GM18870 (cell line): ENCODE measurements around the gene MFAP1.
"Not testable (repeated sequence)": the region's sequence is repeated elsewhere in the genome, so short reads cannot be mapped to it uniquely, and the experiment has no call there.

Experiments
- ATAC-seq: cut with Tn5 transposase; IDR thresholded peaks from one replicate; pipeline ENCODE4 v1.9.1; 2021; ENCODE audit warnings: moderate library complexity; ENCODE audit not compliant: unreplicated experiment

Gene MFAP1, protein sequence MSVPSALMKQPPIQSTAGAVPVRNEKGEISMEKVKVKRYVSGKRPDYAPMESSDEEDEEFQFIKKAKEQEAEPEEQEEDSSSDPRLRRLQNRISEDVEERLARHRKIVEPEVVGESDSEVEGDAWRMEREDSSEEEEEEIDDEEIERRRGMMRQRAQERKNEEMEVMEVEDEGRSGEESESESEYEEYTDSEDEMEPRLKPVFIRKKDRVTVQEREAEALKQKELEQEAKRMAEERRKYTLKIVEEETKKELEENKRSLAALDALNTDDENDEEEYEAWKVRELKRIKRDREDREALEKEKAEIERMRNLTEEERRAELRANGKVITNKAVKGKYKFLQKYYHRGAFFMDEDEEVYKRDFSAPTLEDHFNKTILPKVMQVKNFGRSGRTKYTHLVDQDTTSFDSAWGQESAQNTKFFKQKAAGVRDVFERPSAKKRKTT

DNA sequence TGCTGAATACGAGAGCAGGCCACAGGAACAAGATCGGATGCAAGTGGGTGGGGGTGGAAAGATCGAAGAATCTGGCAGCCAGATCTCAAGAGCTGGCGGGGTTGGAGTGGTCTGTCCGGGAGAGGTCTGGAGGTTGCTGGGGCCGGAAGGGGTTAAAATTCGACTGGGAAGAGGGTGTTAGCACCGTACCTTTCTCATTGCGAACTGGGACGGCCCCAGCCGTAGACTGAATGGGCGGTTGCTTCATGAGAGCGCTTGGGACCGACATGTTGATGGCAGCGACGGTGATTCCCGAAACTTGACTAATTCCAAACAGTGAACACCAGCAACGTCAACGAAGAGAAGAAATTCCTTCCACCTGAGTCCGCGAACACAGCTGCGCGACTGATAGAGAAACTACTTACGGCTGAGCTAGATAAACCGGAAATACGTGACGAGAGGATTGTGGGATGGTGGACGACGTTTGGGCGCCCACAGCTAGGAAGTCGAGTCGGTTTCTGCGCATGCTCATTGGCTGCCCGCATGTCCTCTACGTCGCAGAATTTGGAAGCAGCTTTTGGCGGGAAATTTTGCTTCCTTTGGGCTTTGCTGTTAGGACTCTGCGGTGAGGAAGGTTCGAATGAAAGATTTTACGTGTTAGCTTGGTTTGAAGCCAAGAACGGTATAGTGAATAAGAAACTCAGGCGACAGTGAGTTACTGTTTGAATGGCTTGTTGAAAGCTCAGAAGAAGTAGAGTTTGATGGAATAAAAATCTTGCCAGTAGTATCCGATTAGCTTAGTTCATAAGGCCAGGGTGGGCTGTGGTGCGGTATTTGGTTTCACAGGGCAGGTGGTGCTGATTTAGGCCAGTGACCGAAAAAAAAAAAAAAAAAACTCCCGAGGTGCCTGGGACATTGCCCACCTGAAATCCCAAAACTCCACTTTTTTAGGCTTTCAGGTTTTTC is at the start of gene MFAP1:
Gene MFAP1, minus strand, starts transcription at position 389 of the 945 bp plus-strand sequence. Its CDS starts 121 bp downstream, at position 268.
- peak; percentile 57 for ATAC-seq

DNA sequence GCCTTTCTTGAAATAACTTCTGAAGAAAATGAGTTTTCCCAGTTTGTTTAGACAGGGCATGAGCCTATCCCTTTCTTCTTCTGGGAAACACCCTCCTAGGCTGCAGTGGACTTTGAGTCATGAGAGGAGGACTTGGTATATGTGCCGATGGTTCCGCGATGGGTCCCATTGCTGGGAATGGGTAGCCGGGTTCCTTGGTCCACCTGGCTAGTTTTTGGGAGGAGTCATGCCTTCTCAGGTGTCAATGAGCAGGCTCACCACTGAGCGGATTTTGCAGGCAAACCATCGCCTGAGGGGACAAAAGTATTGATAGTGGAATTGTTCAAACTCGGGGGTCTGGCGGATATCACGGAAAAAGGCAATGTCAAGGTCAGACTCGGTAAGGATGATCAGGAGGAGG is 49.2 kb upstream of the MFAP1 start:
- no peak for ATAC-seq

DNA sequence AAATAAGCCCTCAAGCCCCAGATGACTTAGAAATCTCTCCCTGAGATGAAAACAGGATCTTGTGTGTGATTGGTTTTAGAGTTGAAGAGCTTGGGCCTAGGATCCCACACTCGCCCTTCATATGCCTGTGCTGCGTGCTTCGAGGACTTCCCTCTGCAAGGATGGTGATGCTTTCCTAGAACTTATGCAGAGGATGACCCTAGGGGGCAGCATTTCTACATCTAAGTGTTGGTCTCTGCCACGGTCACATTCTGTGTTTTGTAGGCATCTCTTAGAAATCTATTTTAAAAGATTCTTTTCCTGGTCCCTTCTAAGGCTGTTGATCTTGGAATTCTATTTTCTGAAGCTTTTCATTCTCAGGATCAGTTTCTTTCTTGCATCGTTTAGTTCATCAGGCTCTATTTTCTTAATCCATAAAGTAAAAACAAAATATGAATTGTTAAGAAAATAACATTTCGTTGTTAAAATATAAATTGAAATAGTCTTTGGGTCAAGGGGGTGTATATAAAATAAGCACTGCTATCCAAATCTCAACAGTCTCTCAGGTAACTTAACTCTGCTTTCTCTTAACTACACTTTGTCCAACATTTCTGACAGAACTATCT is 48.0 kb upstream of the MFAP1 start:
- no peak for ATAC-seq

DNA sequence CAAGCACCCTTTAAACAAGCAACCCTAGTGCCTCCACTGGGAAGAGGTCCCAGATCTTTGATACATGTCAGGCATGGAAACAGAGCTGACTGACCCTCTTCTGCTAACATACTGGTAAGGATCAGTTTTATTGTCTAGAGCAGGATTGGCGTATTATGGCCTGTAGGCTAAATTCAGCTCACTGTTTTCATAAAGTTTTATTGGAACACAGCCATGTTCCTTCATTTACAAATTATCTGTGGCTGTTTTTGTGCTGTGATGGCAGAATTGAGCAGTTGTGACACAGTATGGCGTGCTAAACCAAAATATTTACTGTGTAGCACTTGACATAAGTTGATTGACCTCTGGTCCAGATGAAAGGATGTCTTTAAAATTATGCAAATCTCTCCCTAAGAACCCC is 47.3 kb upstream of the MFAP1 start:
- no peak for ATAC-seq

DNA sequence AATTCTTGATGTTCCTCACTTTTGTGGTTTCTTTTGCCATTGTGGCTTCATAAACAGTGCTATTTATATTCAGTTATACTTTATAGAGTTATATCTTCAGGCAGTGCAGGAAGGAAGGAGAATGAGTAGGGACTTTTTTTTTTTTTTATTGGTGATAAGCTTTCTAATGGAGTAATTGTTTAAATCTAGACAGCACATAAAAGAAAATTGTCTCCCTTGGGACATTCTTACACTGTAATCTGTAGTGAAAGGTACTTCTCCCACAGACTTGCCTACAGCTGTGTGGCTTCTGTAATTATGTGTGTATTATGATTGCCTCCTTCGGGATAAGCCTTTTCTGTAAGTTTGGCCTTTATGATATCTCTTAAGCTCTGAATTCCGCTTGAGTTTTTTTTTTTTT is 43.9 kb upstream of the MFAP1 start:
- ATAC-seq, result no peak

DNA sequence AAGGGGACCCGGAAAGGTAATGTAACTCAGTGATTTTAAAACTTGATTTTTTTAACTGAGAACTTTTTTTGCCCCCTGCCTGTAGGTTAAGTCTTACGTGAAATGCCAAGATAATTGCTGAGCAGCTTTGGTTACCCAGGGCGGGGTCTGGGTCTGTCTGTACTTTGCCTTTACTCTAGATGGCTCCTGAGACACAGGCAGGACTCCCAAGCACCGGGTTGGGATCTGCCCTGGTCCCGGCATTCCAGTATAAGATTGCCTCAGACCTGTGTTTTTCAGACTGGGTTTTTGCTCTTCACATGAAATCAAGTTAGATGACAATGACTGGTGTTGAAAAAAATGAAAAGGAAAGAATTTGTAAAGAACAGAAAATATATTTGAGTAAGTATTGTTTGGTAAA is 42.6 kb upstream of the MFAP1 start:
- no peak for ATAC-seq

DNA sequence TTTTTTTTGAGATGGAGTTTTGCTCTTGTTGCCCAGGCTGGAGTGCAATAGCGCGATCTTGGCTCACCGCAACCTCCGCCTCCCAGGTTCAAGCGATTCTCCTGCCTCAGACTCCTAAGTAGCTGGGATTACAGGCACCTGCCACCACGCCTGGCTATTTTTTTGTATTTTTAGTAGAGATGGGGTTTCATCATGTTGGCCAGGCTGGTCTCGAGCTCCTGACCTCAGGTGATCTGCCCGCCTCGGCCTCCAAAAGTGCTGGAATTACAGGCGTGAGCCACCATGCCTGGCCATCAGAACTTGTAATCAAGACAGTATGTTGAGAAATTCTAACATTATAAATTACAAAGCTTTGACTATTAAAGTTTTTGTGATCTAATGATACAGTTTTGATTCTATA is 42.1 kb upstream of the MFAP1 start:
- ATAC-seq, result not testable (repeated sequence)

DNA sequence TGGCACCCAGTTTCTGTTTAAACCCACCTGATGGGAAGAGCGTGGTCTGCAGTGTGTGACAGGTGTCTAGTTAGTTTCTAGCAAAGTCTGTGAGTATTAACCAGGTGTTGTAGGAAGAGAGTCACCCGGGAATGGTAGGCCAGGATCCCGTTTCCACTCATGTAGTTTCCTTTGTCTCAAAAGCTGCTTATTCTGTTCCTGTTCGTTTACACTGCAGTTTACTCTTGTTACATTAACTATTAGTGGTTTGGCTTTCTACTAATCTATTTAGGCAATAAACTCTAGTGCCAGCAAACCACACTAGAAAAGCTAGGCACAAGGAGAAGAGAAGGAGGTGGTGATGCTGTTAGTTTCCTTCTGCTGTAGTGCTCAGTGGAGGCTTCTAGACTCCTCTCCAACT is 35.1 kb upstream of the MFAP1 start:
- no peak for ATAC-seq

DNA sequence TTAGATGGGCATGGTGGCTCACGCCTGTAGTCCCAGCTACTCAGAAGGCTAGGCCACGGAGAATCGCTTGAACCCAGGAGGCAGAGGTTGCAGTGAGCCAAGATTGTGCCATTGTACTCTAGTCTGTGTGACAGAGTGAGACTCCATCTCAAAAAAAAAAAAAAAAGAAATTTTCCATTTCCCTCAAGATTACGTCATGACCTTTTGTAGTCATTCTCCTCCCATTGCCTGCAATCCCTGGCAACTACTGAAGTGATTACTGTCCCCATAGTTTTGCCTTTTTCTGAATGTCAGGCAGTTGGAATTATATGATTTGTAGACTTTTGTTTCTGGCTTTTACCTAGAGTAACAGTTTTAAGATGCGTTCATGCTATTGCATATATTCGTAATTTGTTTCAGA is 30.3 kb upstream of the MFAP1 start:
- no peak for ATAC-seq

DNA sequence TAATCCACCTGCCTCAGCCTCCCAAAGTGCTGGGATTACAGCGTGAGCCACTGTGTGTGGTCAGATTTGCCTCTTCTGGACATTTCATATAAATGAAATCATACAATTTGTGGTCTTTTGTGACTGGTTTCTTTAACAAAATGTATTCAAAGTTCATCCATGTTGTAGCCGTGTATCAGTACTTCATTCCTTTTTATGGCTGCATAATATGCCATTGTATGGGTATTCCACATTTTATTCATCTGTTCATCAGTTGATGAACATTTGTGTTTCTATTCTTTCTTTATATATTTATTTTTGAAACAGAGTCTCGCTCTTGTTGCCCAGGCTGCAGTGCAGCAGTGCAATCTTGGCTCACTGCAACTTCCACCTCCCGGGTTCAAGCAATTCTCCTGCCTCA is 28.1 kb upstream of the MFAP1 start:
- ATAC-seq, result no peak

DNA sequence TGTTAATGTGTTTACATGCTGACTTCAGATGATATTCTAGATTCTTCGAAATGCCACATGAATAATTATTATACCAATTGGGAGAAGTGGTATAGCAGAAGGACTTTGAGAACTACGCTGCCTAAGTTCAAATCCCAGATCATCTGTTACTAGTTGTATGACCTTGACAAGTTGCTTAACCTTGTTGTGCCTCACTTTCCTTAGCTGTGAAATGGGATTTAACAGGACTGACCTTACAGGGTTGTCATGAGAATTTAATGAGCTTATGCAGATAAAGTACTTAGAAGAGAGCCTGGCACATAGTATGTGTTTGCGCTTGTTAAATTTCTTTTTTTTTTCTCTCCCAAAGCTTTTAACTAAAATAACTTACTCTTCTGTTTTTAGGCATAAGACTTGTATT is 26.8 kb upstream of the MFAP1 start:
- no peak for ATAC-seq

DNA sequence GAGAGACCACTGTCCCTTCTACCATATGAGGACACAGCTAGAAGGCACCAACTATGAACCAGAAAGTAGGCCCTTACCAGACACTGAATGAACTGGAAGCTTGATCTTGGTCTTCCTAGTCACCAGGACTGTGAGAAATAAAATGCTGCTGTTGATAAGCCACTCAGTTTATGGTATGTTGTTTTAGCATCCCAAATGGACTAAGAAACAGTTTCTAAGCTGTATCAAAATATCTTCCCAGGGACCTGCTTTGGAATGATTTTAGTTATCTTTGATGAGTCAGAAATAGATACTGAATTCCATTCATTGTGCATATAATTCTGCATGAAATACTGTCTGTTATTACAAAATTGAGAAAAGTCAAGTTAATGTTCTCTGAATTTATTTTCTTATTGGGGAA is 20.9 kb upstream of the MFAP1 start:
- ATAC-seq, result no peak

DNA sequence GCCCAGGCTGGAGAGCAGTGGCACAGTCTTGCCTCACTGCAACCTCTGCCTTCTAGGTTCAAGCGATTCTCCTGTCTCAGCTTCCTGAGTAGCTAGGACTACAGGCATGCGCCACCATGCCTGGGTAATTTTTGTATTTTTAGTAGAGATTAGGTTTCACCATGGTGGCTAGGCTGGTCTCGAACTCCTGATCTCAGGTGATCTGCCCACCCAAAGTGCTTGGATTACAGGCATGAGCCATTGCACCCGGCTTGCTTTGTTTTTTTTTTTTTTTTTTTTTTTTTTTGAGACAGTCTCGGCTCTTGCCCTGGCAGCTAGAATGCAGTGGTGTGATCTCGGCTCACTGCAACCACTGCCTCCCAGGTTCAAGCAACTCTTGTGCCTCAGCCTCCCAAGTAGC is 8.0 kb upstream of the MFAP1 start:
- ATAC-seq, result not testable (repeated sequence)

DNA sequence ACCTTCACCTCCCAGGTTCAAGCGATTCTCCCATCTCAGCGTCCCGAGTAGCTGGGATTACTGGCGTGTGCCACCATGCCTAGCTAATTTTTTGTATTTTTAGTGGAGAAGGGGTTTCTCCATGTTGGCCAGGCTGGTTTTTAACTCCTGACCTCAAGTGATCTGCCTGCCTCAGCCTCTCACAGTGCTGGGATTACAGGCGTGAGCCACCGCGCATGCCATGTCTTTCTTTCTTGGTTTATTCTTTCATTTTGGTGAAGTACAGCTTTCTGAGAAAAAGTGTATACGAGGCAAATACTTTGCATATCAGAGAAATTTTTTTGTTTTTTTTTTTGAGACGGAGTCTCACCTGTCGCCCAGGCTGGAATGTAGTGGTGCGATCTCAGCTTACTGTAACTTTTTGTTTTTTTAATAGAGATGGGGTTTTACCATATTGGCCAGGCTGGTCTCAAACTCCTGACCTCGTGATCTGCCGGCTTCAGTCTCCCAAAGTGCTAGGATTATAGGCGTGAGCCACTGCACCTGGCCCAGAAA is 7.1 kb upstream of the MFAP1 start:
- not testable (repeated sequence) for ATAC-seq

DNA sequence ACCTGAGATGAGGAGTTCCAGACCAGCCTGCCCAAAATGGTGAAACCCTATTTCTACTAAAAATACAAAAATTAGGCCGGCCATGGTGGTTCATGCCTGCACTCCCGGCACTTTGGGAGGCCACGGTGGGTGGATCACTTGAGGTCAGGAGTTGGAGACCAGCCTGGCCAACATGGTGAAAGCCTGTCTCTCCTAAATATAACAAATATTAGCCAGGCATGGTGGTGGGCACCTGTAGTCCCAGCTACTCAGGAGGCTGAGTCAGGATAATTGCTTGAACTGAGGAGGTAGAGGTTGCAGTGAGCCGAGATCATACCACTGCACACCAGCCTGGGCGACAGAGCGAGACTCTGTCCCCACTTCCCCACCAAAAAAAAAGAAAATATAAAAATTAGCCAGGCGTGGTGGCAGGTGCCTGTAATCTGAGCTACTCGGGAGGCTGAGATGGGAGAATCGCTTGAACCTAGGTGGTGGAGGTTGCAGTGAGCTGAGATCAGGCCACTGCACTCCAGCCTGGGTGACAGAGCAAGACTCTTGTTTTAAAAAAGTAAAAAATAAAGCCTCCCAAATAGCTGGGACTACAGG is 6.3 kb upstream of the MFAP1 start:
- not testable (repeated sequence) for ATAC-seq

DNA sequence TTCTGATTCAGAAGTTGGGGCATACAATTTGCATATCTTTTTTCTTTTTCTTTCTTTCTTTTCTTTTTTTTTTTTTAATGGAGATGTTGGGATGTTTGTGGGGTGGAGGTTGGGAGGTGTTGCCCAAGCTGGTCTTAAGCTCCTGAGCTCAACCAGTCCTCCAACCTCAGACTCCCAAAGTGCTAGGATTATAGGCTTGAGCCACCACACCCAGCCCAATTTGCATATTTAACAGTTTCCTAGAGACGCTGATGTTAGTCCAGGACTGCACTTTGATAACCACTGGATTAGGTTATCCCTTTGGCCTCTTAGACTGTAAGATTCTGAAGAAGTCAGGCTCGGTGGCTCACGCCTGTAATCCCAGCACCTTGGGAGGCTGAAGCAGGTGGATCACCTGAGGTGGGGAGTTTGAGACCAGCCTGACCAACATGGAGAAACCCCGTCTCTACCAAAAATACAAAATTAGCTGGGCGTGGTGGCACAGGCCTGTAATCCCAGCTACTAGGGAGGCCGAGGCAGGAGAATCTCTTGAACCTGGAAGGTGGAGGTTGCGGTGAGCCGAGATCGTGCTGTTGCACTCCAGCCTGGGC is 5.6 kb upstream of the MFAP1 start:
- not testable (repeated sequence) for ATAC-seq

DNA sequence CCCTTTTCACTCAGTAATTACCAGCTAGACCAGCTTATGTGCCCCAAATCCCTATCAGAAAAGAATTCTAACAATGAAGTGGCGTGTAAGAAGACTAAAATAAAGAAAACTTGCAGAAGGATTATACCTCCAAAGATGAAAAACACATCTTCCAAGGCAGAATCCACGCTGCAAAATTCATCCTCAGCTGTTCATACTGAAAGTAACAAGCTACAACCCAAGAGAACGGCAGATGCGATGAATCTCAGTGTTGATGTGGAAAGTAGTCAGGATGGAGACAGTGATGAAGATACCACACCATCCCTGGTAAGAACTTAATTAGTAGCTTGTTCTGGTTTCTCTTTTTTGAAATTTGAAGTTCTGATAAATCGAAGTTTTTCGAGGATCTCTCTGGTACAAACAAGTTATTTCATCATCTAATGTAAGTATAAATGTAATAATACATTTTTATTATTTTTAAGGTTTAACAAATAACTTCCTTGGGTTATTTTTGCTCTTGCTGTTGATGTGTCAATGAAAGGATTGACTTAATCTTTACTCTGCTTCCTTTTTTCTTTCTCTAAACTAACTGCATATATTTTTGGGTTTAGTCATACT is 3.7 kb upstream of the MFAP1 start:
- ATAC-seq, result no peak

DNA sequence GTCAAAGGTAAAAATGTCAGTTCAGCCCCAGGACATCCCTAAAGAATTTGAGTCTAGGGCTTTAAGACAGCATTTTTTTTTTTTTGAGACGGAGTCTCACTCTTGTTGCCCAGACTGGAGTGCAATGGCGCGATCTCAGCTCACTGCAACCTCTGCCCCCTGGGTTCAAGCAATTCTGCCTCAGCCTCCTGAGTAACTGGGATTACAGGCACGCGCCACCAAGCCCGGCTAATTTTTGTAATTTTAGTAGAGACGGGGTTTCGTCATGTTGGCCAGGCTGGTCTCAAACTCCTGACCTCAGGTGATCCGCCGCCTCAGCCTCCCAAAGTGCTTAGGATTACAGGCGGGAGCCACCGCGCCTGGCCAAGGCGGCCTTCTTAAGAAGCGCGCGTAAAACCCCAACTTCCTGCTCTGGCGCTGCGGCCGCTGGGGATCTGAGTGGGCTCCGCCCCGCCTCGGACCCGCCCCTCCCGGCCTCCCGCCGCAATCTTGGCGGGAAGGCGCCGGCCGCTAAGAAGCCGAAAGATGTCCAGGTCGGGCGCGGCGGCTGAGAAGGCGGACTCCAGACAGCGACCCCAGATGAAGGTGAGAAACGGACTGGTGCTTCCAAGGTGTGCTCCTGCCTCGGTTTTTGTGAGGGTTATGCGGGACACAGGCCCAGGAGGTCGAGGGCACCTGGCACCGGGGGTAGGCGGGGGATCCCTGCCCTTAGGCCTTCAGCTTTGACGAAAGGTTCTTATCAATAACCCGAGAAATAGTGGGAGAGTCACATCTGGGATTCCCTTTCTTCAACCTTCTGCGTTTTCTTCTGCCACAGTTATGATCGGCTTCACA is 2.2 kb upstream of the MFAP1 start, which contains the start of gene WDR76:
Gene WDR76, plus strand, starts transcription at position 495 of the 834 bp plus-strand sequence. Its CDS starts 31 bp downstream, at position 526.
- ATAC-seq, result peak; percentile 35

DNA sequence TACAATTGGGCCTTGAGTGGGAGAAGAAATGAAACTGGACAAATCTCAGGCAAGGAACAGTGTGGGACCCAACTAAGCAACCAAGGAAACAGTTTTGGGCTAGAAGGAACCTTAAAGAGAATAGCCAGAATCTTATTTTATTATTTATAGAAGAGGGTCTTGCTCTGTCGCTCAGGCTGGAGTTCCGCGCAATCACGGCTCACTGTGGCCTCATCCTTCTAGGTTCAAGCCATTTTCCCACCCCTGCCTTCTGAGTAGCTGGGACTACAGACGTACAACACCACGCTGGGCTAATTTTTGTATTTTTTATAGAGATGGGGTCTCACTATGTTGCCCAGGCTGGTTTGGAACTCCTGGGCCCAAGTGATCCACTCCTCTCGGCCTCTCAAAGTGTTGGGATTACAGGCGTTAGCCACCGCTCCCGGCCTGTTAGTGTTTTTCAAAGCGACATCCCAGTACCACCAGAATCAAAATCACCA is 1.6 kb upstream of the MFAP1 start:
- ATAC-seq, result no peak
